ENCODE data around the gene PLXNA2.

PLXNA2 gene

GRCh38 chr1:208012721-208013120 is 231.5 kb downstream of the PLXNA2 start:
- DNase-seq, result no peak

- no peak for DNase-seq
Observed at GRCh38 chr1:208010487-208011071, 233.6 kb downstream of the PLXNA2 start.

GRCh38 chr1:208009706-208010444 is 234.3 kb downstream of the PLXNA2 start:
- DNase-seq, result no peak

GRCh38 chr1:208009303-208009702 is 234.9 kb downstream of the PLXNA2 start:
- no peak for DNase-seq

GRCh38 chr1:208008534-208008933 is 235.7 kb downstream of the PLXNA2 start:
- no peak for DNase-seq

- no peak for DNase-seq
Observed at GRCh38 chr1:208007938-208008342, 236.2 kb downstream of the PLXNA2 start.

DNA sequence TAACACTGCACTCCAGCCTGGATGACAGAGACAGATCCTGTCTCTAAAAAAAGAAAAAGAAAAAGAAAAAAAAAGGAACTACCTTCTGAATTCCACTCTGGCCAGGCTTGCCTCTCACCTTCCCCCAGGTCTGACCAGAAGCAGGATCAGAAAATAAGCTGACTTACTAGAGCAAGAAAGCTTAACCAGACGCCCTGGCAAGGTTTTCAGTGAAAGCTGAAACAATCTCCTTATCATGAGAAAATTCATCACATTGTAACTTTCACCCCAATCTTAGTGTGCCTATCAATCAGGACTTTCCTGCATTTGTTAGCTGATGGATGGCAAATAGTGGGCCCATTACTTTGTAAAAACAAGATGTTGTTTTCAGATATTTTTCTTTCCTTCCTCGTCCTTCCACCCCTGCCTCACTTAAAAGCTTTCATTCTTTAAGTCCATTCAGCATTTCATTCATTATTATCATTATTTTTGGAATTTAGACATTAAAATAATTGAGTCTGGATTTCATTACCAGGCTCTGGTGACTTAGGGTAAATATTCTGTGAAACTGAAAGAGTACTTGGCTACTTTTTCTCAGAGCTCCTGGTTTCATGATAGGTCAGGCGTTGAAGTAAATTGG is 236.8 kb downstream of the PLXNA2 start:
- no peak for DNase-seq

DNA sequence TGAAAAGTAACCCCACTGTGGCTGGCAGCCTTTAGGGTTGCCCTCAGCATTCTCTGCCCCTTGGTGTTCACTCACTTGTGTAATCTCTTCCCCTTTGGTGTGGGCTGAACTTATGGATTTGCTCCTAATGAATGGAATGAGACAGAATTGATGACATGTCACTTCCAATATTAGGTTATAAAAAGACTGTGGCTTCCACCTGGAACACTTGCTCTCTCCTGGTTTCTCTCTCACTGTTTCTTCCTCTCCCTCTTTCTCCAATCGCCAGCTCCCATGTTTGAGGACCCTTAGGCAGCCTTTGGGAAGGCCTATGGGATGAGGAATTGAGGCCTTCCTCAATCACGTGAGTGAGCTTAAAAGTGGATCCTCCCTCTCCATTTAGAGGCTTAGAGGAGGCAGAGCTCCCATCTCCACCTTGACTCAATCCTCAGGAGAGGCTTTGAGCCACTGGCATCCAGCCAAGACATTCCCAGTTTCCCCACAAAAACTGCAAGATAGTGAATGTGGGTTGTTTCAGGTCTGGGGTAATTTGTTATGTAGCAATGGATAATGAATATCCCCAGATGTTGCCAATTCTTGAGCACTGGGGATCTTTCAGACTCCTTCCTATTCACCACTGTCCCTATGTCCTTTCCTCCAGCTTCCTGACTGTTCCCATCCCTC is 237.8 kb downstream of the PLXNA2 start:
- no peak for DNase-seq

DNA sequence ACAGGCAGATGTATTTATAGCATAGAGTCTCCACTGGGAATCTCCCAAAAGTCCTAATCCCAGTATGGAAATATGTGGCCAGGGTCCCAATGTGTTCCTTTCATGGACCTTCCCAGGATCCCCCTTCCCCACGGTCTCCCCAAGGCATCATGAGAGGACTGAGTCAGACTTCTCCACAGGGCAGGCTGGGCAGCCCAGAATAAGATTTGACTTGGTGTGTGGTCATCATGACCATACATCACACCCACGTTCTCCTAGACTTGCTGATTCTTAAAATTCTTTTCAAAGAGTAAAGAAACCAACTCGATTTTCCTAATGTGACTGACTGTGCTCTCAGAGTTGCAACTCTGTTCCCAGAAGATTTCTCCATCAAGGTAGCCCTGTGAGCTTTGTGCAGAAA is 239.3 kb downstream of the PLXNA2 start:
- DNase-seq, result no peak

- no peak for DNase-seq
Observed at GRCh38 chr1:208003241-208003640, 240.9 kb downstream of the PLXNA2 start.

GRCh38 chr1:208002672-208003071 is 241.5 kb downstream of the PLXNA2 start:
- DNase-seq, result no peak

DNA sequence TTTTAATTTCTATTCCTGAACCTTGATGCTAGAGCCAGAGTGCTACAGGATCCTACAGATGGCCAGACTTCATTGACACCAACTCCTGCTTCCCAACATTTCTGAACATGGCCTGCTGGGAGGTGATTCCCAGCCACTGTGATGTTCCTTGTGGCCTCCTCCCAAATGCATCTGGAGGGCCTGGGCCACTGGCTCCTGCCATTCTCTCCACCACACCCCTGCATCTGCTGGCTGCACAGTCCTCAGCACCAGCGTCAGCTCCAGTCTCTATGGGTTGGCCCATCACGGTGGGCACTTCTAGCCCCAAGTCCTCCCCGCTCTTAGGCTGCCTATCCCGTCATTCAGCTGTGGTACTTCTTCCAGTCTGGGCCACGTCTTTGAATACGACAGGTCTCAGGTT is 242.1 kb downstream of the PLXNA2 start:
- no peak for DNase-seq

- DNase-seq, result no peak
Observed at GRCh38 chr1:208000504-208000903, 243.7 kb downstream of the PLXNA2 start.

- no peak for DNase-seq
Observed at GRCh38 chr1:207999972-208000371, 244.2 kb downstream of the PLXNA2 start.

- DNase-seq, result no peak
Observed at GRCh38 chr1:207999274-207999915, 244.8 kb downstream of the PLXNA2 start.

DNA sequence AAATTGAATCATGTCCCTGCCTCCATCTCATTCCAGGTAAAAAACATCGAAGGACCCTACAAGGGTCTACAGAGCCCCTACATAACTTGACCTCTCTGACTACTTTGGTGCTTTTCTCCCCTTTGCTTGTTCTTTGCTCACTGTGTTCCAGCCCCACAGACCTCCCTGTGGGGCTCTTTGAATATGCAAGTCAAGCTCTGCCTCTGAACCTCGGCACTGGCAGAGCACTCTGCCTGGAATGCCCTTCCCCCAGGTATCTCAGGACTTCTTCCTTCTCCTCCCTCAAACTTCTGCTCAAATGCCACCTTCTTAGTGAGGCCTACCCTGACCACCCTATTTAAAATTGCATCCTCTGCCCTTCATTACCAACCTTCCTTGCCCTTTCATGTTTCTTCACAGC is 245.5 kb downstream of the PLXNA2 start:
- no peak for DNase-seq

DNA sequence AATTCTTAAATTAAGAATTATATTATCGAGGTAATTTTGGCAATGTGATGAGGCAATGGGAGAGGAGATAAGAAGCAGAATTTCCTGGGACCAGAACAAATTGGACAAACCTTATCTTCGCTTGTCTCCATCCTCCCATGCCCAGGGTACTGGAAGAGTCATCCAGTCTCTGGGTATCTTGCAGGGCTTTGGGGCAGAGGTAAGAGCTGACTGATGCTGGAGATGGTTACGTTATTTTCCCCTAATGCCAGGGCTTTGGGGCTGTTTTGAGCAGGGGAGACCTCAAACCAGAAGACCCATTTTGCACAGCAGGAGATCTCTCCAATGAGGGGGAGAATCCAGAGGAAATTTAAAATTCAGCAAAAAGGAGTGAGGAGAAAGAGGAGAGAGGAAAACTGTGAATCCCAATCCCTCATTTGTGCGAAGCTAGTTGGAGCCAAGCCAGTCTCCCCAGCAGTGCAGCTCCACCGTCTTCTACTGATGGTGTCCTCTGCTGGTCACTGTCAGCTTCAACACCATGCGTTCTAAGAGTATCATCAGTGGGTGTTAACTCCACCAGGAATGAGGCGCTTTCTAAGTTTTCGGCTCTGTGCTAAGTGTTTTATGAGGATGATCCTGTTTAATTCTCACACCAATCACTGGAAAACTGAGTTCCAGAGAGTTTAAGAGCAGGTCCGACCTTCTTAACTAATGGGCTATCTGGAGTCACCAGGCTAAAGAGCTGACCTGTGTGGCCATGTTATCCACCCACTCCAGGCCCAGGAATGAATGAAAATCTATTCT is 246.5 kb downstream of the PLXNA2 start:
- peak in 8 of 14 donors; percentile 14 to 54 (median 26) for DNase-seq

- DNase-seq, result no peak
Observed at GRCh38 chr1:207996636-207997035, 247.5 kb downstream of the PLXNA2 start.

DNA sequence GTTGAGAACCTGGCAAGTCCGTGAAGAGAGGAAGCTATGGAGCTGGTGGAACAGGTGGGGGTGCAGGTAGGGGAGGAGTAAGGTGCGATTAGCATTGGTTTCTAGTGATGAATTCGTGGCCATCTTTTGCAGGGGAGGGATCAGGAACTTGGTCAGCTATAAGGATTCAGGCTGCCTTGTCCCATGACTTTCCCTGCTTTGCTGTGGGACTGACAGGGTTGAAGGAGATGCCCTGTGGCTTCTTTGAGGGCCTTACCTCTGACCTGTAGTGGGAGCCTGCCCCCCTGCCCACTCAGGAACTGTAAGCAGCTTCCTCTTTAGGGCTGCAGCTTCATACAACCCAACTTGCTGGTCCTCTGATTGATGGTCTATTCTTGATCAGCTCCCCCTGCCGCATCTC is 248.6 kb downstream of the PLXNA2 start:
- DNase-seq, result no peak

DNA sequence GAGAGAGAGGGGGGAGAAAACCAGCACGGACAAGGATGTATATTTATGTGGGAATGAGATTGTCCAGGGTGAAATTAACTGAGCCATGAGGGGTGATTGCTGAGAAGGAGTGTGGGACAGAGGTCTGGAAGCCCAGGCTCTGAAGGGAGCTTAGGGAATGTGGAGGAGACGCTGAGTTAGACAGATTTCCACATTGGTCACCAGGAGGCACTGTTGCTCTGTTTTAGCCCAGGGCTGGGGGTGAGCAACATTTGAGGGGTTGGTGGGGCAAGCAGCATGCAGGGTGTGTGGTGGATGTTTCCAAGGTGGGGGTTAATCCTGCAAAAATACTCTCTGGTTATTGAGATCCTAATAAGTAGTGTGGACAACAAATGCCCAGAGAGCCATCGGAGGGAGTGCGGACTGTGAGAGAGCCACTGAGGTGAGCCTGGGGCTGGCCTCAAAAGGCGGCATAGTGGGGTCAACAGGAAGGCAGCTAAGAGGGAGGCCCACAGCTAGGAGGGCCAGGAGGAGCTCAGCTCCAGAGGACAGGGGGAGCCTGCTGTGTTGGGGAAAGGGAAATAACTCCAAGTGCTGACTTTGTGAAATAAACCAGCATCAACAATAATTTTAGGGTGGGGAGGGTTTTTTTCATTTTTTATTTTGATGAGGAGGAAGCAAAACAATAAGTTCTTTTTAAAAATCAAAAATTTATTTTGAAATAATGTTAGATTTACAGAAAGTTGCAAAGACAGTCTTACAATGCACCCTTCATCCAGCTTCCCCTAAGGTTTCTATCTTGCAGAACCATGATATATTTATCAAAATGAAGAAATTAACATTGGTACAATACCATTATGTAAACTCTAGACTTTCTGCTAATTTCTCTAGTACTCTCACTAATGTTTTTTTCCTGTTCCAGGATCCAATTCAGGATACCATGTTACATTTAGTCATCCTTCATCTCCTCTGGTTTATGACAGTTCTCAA is 250.4 kb downstream of the PLXNA2 start:
- DNase-seq, result no peak

Data from C1 segment of cervical spinal cord (tissue), 14 donors.